GM23338 (cell line): ENCODE measurements around the gene STAT6.

ENCODE experiments used
- CREB1 ChIP-seq: fragments of 250-450 bp; sonication (Bioruptor Pico); IDR thresholded peaks from 2 replicates; pipeline ENCODE4 v1.5.0; 2020; ENCODE audit warnings: low read depth, mild to moderate bottlenecking, moderate library complexity
- TF ChIP-seq, protein P1 (sequence below): fragments of 250-450 bp; sonication (Bioruptor Pico); IDR thresholded peaks from 2 replicates; pipeline ENCODE4 v1.5.0; 2020; ENCODE audit warnings: mild to moderate bottlenecking, moderate library complexity

DNA sequence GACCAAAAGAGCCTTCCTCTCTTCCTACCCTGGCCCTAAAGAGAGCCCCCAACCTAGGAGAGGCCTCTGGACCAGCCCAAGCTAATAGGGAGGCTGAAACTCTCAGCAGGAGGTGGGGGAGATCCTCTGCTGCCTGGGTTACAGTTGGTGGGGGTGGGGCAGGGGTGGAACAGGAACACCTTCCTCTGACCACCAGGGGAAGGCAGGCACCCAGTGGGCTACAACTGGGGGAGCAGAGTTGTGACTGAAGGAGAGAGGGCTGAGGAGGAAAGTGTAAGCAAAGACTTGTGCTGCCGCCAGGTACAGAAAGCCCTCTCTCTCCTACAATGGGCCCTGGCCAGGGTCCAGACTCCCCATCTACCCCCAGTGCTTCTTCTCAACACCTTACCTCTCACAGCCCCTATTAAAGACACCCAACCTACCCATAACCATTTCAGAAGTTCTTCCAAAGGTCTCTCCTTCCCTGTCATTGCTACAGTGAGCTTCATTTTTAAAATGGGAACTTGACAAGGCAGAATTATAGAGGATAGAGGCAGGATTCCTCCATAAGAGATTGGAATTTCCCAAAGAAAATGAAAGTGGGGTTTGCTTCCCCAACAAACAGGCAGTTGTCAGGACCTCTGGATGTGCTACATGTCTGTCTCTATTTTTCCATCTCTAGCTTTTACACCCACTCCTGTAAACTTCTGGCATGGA lies 62.6 kb downstream of the STAT6 start:
- TF ChIP-seq CREB1 (CRISPR knock-in tag) = no peak
- TF ChIP-seq, protein P1, sequence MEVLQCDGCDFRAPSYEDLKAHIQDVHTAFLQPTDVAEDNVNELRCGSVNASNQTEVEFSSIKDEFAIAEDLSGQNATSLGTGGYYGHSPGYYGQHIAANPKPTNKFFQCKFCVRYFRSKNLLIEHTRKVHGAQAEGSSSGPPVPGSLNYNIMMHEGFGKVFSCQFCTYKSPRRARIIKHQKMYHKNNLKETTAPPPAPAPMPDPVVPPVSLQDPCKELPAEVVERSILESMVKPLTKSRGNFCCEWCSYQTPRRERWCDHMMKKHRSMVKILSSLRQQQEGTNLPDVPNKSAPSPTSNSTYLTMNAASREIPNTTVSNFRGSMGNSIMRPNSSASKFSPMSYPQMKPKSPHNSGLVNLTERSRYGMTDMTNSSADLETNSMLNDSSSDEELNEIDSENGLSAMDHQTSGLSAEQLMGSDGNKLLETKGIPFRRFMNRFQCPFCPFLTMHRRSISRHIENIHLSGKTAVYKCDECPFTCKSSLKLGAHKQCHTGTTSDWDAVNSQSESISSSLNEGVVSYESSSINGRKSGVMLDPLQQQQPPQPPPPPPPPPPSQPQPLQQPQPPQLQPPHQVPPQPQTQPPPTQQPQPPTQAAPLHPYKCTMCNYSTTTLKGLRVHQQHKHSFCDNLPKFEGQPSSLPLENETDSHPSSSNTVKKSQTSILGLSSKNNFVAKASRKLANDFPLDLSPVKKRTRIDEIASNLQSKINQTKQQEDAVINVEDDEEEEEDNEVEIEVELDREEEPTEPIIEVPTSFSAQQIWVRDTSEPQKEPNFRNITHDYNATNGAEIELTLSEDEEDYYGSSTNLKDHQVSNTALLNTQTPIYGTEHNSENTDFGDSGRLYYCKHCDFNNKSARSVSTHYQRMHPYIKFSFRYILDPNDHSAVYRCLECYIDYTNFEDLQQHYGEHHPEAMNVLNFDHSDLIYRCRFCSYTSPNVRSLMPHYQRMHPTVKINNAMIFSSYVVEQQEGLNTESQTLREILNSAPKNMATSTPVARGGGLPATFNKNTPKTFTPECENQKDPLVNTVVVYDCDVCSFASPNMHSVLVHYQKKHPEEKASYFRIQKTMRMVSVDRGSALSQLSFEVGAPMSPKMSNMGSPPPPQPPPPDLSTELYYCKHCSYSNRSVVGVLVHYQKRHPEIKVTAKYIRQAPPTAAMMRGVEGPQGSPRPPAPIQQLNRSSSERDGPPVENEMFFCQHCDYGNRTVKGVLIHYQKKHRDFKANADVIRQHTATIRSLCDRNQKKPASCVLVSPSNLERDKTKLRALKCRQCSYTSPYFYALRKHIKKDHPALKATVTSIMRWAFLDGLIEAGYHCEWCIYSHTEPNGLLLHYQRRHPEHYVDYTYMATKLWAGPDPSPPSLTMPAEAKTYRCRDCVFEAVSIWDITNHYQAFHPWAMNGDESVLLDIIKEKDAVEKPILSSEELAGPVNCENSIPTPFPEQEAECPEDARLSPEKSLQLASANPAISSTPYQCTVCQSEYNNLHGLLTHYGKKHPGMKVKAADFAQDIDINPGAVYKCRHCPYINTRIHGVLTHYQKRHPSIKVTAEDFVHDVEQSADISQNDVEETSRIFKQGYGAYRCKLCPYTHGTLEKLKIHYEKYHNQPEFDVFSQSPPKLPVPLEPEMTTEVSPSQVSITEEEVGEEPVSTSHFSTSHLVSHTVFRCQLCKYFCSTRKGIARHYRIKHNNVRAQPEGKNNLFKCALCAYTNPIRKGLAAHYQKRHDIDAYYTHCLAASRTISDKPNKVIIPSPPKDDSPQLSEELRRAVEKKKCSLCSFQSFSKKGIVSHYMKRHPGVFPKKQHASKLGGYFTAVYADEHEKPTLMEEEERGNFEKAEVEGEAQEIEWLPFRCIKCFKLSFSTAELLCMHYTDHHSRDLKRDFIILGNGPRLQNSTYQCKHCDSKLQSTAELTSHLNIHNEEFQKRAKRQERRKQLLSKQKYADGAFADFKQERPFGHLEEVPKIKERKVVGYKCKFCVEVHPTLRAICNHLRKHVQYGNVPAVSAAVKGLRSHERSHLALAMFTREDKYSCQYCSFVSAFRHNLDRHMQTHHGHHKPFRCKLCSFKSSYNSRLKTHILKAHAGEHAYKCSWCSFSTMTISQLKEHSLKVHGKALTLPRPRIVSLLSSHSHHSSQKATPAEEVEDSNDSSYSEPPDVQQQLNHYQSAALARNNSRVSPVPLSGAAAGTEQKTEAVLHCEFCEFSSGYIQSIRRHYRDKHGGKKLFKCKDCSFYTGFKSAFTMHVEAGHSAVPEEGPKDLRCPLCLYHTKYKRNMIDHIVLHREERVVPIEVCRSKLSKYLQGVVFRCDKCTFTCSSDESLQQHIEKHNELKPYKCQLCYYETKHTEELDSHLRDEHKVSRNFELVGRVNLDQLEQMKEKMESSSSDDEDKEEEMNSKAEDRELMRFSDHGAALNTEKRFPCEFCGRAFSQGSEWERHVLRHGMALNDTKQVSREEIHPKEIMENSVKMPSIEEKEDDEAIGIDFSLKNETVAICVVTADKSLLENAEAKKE (CRISPR knock-in tag) = no peak
